ENCODE measurements around the gene MGAM2.

The MGAM2 gene

DNA sequence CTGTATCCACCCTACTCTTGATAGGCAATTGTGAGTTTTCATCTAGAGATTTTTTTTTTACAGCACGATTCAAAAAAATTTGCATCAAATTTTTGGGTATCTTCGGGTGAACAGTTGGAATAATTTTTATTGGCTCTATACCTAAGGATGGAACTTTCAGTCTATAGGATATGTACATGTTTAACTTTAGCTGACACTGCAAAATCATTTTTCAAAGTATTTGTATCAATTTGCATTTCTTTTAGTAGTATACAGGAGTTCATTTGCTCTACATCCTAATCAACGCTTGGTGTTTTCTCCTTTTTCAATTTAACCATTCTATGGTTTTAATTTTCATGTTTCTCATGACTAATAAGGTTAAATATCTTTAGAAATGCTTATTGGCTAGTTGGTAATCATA, 11.7 kb downstream of the MGAM2 start:
- DNase-seq (ENCODE audit: low read depth): no peak

- no peak for DNase-seq (ENCODE audit: low read depth)
Observed at GRCh38 chr7:142125256-142125955, 13.9 kb downstream of the MGAM2 start.

DNA sequence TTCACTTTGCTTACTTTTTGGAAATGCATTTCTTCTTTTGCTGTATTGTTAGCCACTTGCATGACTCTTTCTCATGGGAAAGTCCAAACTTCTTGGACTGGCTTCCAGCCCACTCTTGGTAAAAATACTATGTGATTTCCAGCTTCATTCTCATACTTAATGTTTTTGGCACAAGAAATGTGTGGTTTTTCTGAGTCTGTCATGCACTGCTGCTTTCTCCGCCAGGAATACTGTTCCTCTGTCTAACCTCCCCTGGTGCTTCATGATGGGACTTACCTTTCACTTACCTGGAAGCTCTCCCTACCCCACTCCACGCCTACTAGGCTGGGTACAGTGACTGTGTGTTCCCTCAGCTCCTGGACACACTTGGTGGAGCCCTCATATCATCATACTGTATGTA, 18.7 kb downstream of the MGAM2 start:
- no peak for DNase-seq (ENCODE audit: low read depth)

GRCh38 chr7:142131439-142132185, 20.1 kb downstream of the MGAM2 start:
- no peak for DNase-seq (ENCODE audit: low read depth)

GRCh38 chr7:142133731-142134148, 22.2 kb downstream of the MGAM2 start:
- no peak for DNase-seq (ENCODE audit: low read depth)

GRCh38 chr7:142134909-142135308, 23.4 kb downstream of the MGAM2 start:
- DNase-seq (ENCODE audit: low read depth): no peak

- DNase-seq (ENCODE audit: low read depth): no peak
Observed at GRCh38 chr7:142138996-142139395, 27.5 kb downstream of the MGAM2 start.

- DNase-seq (ENCODE audit: low read depth): no peak
Observed at GRCh38 chr7:142139597-142140400, 28.3 kb downstream of the MGAM2 start.

DNA sequence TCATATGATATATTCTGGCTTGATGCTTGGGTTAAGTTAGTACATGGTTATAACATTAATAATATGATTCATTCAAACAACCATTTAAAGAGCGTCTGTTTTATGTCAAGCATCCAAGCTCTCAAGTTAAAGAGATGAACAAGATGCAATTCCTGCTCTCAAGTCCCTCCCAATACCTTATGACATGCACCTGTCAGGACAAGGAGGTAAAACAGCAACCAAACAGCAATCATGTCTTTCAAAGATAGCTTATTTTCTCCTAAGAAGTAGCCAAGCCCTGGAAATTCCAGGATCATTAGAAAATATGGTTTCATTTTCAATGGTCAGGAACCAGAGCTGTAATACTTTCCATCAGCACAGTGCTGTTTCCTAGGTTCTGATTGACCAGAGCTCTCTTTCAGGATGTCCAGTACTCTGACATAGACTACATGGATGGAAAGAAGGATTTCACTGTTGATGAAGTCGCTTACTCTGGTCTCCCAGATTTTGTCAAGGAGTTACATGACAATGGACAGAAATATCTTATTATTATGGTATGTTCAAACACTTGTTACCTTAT, 29.0 kb downstream of the MGAM2 start:
- no peak for DNase-seq (ENCODE audit: low read depth)

GRCh38 chr7:142142702-142143101, 31.2 kb downstream of the MGAM2 start:
- no peak for DNase-seq (ENCODE audit: low read depth)

DNA sequence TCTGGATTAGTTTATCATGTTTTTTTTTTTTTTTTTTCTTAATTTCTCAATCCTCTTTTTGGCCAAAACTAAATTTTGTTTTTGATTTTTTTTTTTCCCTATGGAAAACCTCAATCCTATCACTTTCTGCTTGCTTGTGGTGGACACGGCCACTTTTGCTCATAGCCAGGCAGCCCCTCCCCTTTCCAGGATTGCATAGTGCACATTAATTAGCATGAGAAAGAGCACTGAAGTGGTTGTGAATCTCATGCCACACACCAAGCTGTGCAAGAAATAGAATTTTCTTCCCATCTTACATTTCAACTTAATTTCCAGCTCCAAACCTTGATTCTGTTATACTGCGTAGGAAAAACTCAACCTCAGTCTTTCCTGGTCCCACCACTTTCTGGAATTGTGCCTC, 34.6 kb downstream of the MGAM2 start:
- DNase-seq (ENCODE audit: low read depth): no peak

DNA sequence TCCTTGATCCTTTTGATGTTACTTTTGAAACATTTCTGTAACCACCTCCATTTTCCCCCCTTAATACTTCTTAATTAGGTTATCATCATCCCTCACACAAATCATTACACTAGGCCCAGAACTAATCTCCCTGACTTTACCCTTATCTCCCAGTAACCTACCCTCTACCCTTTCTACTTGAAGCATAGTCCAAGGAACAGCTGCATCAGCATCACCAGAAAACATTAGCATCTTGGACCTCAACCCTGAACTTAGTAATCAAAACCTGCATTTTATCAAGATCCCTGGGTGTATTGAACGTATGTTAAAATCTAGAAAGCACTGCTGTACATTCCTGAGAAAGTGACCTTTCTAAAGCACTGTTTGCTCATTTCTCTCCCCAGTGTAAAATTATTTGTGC, 38.8 kb downstream of the MGAM2 start:
- no peak for DNase-seq (ENCODE audit: low read depth)

GRCh38 chr7:142150869-142151268, 39.4 kb downstream of the MGAM2 start:
- DNase-seq (ENCODE audit: low read depth): no peak

DNA sequence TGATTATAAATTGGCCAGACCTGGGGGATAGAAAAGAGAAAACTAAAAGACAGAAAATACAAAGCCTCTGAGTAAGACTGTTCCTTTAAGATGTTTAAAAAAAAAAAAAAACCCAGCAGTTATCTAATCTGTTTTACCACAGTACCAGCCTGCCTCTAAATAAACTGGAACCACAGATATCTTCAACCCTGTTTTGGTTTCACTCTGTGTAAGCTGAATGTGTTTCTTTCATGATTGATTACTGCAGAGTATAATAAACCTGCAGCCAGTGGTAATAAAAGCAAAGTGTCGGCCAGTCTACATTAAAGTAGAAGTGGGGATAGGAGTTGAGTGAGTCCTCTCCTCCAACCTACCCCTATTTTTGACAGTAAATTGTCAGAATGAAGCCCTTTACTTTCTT, 40.6 kb downstream of the MGAM2 start:
- DNase-seq (ENCODE audit: low read depth): no peak

DNA sequence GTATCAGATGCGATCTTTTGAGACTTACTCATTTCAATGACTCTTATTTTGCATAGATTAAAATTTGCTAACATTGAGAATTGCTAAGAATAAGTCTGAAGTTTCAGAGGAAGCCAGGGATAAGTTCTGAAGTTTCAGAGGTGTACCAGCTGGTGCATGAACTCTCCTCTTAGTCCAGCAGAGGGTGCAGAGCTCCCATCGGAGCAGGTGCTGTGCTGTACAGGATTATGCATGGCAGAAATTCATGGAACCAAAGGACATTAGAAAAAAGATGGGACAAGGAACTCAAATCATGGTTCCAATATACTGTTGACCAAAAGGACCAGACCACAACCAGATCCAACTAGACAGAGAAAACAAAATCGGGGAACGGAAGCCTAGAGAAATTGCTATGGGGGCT, 41.9 kb downstream of the MGAM2 start:
- DNase-seq (ENCODE audit: low read depth): no peak

DNA sequence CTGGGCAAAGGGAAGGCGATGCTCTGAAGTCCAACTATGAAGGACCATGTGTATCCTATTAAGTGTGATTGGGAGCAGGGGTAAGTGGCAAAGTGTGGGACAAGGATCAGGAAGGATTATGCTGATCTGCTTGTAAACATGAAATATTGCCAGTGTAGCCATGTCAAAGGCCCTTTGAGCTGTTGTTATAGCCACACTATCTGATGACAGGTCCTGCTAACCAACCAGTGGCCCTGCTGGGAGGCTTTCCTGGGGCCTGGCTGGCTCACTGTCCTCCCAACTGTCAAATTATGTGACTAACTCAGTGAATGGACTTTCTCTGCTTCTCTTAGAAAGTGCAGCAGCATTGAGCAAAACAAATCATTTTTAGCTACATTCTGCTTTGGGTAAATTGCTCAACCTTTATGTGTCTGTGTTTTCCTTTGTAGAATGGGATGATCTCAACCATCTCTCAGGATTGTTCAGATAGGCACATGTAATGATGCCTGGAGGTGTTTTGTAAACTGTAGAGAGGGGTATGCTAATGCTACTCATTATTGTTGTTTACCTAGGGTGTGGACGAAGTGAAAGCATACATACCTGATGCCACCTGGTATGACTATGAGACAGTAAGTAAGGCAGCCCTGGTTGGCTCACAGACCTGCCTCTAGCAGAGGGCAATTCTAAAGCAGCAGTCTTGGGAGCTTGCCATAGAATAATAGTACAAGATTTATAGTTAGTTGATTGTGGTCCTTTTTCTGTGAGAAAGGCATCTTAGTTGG, 47.4 kb downstream of the MGAM2 start:
- DNase-seq (ENCODE audit: low read depth): no peak

GRCh38 chr7:142161921-142162320, 50.4 kb downstream of the MGAM2 start:
- no peak for DNase-seq (ENCODE audit: low read depth)

DNA sequence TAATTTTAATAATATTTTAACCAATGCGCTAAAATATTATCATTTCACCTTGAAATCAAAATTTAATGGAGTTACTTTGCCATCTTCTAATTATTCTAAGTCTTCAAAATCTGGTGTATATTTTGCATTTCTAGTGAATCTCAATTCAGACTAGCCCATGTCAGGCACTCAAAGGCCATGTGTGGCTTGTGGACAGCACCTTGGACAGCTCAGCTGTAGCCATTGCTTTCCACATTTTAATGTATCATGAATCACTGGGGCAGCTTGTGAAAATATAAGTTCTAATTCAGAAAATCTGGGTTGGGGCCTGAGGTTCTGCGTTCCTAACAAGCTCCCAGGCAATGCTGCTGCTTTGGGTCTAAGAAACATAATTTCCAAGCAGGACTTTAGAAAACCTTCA, 57.2 kb downstream of the MGAM2 start:
- no peak for DNase-seq (ENCODE audit: low read depth)

GRCh38 chr7:142172932-142173331, 61.4 kb downstream of the MGAM2 start:
- DNase-seq (ENCODE audit: low read depth): no peak

DNA sequence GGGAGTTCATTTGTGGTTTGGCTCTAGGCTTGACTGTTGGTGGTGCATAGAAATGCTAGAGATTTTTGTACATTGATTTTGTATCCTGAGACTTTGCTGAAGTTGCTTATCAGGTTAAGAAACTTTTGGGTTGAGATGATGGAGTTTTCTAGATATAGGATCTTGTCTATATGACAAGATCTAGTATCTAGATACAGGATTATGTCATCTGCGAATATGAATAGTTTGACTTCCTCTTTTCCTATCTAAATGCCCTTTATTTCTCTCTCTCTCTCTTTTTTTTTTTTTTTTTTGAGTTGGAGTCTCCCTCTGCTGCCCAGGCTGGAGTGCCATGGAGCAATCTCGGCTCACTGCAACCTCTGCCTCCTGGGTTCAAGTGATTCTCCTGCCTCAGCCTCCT, 62.9 kb downstream of the MGAM2 start:
- no peak for DNase-seq (ENCODE audit: low read depth)

DNA sequence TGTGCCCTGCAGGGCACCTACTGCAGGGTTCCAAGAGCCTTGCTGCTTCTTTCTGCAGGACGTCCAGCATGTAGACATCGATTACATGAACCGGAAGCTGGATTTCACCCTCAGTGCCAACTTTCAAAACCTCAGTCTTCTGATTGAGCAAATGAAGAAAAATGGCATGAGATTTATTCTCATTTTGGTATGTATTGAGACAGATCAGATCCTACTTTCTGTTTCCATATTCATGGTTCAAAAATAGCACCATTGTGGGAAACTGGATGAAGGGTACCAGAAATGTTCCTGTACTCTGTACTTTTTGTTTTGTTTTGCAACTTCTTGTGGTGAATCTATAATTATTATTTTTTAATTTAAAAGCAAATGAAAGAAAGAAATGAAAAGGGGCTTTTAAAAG, 64.1 kb downstream of the MGAM2 start:
- no peak for DNase-seq (ENCODE audit: low read depth)

DNA sequence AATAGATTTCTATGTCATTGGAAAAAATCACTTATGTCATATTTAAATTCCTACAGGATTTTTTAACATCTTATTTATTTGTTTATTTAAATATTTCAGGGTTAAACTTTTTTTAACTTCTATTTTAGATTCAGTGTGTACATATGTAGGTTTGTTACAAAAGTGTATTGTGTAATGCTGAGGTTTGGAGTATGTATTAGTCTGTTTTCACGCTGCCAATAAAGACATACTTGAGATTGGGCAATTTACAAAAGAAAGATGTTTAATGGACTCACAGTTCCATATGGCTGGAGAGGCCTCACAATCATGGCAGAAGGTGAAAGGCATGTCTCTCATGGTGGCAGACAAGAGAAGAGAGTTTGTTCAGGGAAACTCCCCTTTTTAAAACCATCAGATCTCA, 65.4 kb downstream of the MGAM2 start:
- DNase-seq (ENCODE audit: low read depth): no peak

All from GM04504 (cell line).